Hepatic stellate cell (primary cell): Measurements from ENCODE around the gene ZNF35.
"Not testable (repeated sequence)": the region's sequence is repeated elsewhere in the genome, so short reads cannot be mapped to it uniquely, and the experiment has no call there.

ENCODE experiments used
- DNase-seq: peaks from one replicate; pipeline ENCODE4 v3.0.0; 2011; ENCODE audit warnings: low spot score

The ZNF35 gene

DNA sequence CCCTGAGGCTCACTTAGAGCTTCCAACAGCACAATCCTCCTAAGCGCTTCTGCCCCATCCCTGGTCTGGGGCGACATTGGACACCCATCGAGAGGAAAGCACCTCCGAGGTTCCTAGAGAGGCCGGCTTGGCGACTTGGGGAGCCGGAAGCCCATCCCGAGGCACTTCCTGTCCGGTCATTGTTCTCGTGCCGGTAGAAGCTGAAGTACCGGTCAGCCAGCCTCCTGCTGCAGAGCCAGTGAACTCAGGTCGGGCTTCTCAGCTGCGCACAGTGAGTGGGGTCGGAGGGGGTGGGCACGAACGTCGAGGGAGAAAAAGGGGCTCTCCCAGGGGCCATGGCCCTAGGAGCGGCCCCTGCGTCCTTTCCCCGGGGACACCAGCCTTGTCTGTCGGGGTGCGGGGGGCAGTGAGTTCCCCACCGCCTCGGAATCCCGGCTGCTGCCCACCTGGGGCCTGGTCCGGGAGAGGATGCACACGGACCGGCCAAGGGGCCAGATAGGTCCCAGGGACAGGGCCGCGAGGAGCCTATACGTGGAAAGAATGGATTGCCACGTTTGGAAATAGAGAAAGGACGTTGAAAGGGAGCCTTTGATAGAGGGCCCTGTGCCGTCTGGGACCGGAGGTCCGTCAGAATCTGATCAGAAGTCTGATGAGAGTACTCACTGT, at the start of gene ZNF35:
ZNF35 (plus strand) TSS at position 169 of the 666 bp plus-strand sequence. CDS start 2,336 bp downstream, outside the sequence.
- peak; percentile 90 for DNase-seq

- DNase-seq: no peak
These were observed 46.8 kb upstream of the ZNF35 start for GRCh38 chr3:44601749-44602148.

GRCh38 chr3:44612678-44613077, 35.9 kb upstream of the ZNF35 start:
- no peak for DNase-seq

DNA sequence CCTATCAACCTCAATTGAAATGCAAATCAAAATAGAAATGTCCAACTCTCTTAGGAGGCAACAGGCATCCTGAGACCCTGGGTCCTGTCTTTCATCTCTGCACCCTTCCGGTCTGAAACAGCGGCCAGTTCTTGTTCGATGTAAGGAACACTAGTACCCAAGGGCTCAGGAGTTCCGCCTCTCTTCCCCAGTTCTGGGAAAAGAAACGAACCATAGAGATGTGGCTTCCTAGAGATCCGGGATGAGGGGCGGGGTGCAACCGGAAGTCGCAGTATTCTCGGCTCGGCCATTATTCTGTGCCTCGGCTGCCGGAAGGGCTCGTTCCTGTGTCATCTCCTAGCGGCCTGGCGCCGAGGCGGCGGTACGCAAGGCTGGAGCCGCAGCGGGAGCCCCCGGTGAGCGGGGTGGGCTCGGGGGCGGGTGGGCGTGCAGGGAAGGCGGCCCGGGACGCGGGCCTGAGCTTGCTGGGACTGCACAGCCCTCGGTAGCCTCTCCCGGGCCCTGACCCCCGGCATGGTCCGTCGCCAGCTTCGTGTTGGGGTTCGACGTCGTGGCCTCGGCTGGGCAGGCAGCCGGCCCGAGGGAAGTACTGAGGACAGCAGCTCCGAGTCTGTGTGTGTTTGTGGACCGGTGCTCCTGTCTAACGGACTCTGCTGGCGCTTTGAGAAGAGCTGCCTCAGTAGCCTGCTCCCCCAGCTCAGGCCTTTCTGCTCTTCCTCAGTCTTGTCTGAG, 23.6 kb upstream of the ZNF35 start, which contains the start of gene ZNF197:
ZNF197 (plus strand) TSS at position 288 of the 732 bp plus-strand sequence. CDS start 4,119 bp downstream, outside the sequence.
- DNase-seq: peak; percentile 86

DNA sequence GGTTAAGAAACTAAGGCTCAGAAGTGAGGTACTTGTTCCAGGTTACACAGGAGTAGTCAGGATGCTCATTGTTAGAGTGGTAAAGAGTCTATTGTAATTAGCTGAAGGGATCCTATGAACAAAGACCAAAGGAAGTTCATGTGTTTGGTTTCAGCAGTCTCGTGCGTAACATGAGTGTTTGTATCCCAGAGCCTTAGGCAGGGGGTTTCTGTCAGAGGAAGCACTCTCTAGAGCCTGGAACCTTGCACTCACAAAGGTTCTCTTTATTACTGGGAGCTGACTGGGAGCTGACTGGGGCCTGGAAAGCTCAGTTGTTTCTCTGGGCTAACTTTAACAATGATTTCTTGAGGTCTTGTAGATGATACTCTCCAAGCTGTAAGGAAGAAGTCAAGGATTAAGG, 19.8 kb upstream of the ZNF35 start:
- no peak for DNase-seq

- DNase-seq: no peak
These were observed 16.3 kb upstream of the ZNF35 start for GRCh38 chr3:44632193-44632592.

GRCh38 chr3:44642337-44642736, 6.2 kb upstream of the ZNF35 start:
- DNase-seq: no peak

DNA sequence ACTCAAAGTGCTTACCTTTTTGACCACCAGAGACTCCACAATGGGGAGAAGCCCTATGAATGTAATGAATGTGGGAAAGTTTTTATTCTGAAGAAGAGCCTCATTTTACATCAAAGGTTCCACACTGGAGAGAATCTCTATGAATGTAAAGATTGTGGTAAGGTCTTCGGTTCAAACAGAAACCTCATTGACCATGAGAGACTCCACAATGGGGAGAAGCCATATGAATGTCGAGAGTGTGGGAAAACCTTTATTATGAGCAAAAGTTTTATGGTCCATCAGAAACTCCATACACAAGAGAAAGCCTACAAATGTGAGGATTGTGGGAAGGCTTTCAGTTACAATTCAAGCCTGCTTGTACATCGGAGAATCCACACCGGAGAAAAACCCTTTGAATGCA, 5.5 kb upstream of the ZNF35 start:
- no peak for DNase-seq

DNA sequence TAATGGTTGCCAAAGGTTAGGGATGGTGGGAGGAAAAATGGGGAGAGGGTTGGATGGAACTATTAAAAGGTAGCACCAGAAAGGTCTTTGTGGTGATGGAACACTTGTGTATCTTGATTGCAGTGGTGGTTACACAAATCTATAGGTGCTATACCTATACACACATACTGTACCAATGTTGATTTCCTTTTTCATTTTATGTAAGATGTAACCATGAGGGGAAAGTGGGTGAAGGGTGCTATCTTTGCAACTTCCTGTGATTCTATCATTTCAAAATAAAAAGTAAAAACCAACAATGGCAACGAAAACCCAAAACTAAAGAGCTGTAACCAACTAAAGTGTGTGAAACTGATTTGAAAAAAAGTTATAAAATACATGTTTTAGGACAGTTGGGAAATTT, 761 bp upstream of the ZNF35 start:
- no peak for DNase-seq

GRCh38 chr3:44649709-44650108, 1.2 kb downstream of the ZNF35 start:
- no peak for DNase-seq

GRCh38 chr3:44654039-44654438, 5.5 kb downstream of the ZNF35 start:
- DNase-seq: no peak

DNA sequence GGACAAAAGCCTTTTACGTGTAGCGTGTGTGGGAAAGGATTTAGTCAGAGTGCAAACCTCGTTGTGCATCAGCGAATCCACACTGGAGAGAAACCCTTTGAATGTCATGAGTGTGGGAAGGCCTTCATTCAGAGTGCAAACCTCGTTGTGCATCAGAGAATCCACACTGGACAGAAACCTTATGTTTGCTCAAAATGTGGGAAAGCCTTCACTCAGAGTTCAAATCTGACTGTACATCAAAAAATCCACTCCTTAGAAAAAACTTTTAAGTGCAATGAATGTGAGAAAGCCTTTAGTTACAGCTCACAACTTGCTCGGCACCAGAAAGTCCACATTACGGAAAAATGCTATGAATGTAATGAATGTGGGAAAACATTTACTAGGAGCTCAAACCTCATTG, 10.5 kb downstream of the ZNF35 start:
- DNase-seq: no peak

DNA sequence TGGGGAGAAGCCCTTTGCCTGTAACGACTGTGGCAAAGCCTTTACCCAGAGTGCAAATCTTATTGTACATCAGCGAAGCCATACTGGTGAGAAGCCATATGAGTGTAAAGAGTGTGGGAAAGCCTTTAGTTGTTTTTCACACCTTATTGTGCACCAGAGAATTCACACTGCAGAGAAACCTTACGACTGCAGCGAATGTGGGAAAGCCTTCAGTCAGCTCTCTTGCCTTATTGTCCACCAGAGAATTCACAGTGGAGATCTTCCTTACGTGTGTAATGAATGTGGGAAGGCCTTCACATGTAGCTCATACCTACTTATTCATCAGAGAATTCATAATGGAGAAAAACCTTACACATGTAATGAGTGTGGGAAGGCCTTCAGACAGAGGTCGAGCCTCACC, 10.9 kb downstream of the ZNF35 start:
- no peak for DNase-seq

- no peak for DNase-seq
These were observed 12.7 kb downstream of the ZNF35 start for GRCh38 chr3:44661189-44661588.

- no peak for DNase-seq
These were observed 16.6 kb downstream of the ZNF35 start for GRCh38 chr3:44665173-44665572.

- no peak for DNase-seq
These were observed 17.8 kb downstream of the ZNF35 start for GRCh38 chr3:44666346-44666745.

- DNase-seq: no peak
These were observed 21.2 kb downstream of the ZNF35 start for GRCh38 chr3:44669760-44670159.

- DNase-seq: not testable (repeated sequence)
These were observed 24.9 kb downstream of the ZNF35 start for GRCh38 chr3:44673466-44673865.

DNA sequence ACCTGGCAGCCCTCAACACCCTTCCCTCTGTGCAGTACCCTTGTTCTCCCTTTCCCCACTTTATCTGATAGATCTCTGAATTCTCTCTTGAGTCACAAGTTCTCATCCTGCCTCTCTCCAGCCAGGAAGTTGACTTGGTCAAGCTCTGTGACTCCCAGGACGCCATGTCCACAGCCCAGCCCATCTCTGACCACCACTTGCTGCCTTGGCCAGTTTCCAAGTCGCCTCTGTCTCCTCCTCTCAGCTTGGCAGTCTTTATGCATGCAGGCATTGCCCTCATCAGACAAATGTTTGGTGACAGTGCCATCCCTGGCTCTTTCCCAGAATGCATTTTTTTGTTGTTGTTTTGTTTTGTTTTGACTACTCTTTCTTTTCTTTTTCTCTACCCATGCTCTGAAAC, 25.7 kb downstream of the ZNF35 start:
- DNase-seq: no peak

DNA sequence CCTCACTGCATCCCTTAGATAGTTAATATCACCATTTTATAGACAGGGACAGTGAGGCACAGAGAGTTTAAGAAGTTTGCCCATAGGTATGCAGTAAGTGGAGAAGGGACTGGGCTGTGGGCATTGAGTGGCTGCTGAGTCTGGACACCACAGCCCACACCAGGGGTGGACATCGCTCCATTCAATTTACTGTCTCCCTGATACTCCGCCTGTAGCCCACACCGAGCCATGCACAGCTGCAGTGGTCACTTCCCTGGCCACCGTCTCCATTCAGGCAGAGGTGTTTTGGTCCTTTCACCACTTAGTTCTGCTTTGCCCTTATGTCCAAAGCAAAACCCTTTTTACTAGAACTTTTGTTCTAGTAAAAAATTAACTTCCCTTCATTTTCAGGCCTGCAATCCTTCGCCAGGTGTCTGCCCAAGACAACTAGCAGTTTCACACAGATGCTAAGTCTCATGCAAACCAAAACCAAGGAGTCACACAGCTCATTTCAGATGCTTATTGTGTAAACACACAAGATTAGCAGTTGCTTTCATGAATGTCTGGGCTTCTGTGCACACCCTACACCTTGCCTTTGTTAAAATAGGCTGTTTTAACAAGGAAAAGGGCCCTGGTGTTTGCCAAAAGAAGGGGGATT, 30.1 kb downstream of the ZNF35 start:
- no peak for DNase-seq

DNA sequence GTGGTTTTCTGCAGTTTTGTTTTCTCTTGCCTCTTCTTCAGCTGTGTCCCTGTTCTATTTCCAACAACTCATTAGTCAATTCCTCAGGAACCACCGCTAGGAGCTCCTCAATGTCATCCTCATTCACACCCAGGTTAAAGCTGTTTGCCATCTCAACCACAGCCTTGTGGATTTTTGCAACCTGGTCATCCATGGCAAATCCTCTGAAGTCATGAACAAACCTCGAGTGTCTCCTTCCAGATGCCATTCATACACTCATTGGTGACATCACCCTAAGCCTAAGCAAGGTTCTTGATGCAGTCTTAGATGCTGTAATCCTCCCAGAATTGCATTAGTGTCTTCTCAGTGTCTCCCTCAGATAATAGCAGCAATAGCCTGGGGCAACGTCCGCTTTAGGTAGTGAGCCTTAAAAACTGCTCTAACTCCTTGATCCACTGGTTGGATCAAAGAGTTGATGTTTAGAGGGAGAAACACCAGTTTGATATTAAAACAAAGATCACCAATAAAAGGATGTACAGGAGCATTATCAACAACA, 32.5 kb downstream of the ZNF35 start:
- no peak for DNase-seq

GRCh38 chr3:44682182-44682896, 33.8 kb downstream of the ZNF35 start:
- DNase-seq: no peak
